Measurements from ENCODE around the gene CHKA.

CHKA gene

GRCh38 chr11:68027667-68028066, 93.5 kb downstream of the CHKA start:
- TF ChIP-seq, protein P1, sequence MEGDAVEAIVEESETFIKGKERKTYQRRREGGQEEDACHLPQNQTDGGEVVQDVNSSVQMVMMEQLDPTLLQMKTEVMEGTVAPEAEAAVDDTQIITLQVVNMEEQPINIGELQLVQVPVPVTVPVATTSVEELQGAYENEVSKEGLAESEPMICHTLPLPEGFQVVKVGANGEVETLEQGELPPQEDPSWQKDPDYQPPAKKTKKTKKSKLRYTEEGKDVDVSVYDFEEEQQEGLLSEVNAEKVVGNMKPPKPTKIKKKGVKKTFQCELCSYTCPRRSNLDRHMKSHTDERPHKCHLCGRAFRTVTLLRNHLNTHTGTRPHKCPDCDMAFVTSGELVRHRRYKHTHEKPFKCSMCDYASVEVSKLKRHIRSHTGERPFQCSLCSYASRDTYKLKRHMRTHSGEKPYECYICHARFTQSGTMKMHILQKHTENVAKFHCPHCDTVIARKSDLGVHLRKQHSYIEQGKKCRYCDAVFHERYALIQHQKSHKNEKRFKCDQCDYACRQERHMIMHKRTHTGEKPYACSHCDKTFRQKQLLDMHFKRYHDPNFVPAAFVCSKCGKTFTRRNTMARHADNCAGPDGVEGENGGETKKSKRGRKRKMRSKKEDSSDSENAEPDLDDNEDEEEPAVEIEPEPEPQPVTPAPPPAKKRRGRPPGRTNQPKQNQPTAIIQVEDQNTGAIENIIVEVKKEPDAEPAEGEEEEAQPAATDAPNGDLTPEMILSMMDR (IDR thresholded peaks at IDR 0.05; ENCODE audit: low read depth, low read length): no peak
- H3K4me3 ChIP-seq (ENCODE audit: low read depth, low read length): no peak overlapping the region

- TF ChIP-seq, protein P1 (IDR thresholded peaks at IDR 0.05; ENCODE audit: low read depth, low read length): no peak
- no peak overlapping the region for H3K4me3 ChIP-seq (ENCODE audit: low read depth, low read length)
Observed at GRCh38 chr11:68026391-68027105, 94.6 kb downstream of the CHKA start.

- H3K4me3 ChIP-seq (ENCODE audit: low read depth, low read length): no peak overlapping the region
- TF ChIP-seq, protein P1 (IDR thresholded peaks at IDR 0.05; ENCODE audit: low read depth, low read length): no peak
Observed at GRCh38 chr11:68025047-68025446, 96.1 kb downstream of the CHKA start.

- TF ChIP-seq, protein P1 (IDR thresholded peaks at IDR 0.05; ENCODE audit: low read depth, low read length): no peak
- H3K4me3 ChIP-seq (ENCODE audit: low read depth, low read length): no peak overlapping the region
Observed at GRCh38 chr11:68024508-68024907, 96.7 kb downstream of the CHKA start.

DNA sequence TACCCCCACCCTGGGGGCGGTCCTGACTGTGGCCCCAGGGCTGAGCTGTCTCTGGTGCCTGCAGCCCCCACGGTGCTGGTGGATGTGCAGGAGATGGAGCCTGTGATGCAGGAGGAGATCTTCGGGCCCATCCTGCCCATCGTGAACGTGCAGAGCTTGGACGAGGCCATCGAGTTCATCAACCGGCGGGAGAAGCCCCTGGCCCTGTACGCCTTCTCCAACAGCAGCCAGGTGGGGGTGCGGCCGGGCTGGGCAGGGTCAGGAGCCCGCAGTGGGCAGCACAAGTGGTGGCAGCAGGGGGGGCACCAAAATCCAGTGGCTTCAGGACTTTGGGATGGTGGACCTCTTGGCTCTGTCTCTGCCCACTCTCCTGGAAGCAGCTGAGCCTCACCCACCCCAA, 98.7 kb downstream of the CHKA start:
- TF ChIP-seq, protein P1 (IDR thresholded peaks at IDR 0.05; ENCODE audit: low read depth, low read length): no peak
- no peak overlapping the region for H3K4me3 ChIP-seq (ENCODE audit: low read depth, low read length)

- H3K4me3 ChIP-seq (ENCODE audit: low read depth, low read length): no peak overlapping the region
- TF ChIP-seq, protein P1 (IDR thresholded peaks at IDR 0.05; ENCODE audit: low read depth, low read length): no peak
Observed at GRCh38 chr11:68021167-68021787, 99.9 kb downstream of the CHKA start.

DNA sequence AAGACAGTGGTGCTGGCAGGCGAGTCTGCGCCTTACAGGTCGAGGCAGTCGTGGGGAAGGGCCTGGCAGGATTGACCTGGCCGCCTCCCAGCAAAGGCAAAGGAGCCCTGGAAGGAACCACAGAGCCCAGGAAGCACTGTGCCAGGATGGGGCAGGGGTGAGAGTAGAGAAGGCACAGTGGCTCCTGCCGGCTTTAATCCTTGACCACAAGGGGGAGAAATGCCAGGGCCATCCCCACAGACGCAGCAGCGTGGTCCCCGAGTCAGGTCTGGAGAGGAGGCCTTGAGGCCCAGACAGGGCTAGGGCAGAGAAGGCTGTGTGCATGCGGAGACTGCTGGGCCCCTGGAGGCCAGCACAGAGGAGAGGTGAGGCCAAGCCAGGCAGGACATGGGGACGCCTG, 100.6 kb downstream of the CHKA start:
- TF ChIP-seq, protein P1 (IDR thresholded peaks at IDR 0.05; ENCODE audit: low read depth, low read length): peak; percentile 26; the same call in 1 of the 2 replicates
- H3K4me3 ChIP-seq (ENCODE audit: low read depth, low read length): no peak overlapping the region
